ENCODE data around the gene KIR2DL4.
"Not testable (repeated sequence)": the region's sequence is repeated elsewhere in the genome, so short reads cannot be mapped to it uniquely, and the experiment has no call there.

Gene KIR2DL4

DNA sequence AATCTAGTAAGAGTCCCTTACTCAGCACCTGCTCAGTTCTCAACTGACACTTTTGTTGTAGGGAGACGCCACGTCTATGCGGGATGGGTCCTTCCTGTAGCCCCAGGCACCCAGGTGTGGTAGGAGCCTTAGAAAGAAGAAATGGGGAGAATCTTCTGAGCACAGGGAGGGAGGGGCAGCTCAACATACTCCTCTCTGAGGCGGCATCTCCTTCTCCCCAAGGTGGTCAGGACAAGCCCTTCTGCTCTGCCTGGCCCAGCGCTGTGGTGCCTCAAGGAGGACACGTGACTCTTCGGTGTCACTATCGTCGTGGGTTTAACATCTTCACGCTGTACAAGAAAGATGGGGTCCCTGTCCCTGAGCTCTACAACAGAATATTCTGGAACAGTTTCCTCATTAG is 1.2 kb downstream of the KIR2DL4 start:
- DNase-seq (ENCODE audit: low read depth), result no peak

DNA sequence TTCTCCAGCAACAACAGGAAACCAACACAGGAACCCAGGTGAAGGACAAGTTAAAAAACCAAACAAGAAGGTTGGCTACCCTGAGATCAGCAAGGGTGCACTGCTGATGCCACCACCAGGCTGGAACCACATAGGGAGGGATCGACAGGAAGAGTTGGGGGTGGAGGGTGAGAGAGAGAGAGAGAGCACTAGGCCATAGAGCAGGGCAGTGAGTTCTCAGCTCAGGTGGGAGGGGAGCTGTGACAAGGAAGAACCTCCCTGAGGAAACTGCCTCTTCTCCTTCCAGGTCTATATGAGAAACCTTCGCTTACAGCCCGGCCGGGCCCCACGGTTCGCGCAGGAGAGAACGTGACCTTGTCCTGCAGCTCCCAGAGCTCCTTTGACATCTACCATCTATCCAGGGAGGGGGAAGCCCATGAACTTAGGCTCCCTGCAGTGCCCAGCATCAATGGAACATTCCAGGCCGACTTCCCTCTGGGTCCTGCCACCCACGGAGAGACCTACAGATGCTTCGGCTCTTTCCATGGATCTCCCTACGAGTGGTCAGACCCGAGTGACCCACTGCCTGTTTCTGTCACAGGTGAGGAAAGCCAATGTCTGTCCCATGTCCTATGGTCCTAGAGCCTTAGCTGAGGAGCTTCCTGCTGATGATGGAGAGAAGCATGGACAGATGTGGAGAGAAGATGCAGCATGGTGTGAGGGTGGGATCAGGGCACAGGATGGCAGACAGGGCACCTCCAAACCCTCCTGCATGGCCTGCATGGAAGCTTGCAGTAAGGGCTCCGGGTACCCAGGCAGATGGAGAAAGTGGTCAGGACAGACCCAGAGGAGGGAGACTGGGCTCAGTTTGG is 2.5 kb downstream of the KIR2DL4 start:
- no peak for DNase-seq (ENCODE audit: low read depth)

DNA sequence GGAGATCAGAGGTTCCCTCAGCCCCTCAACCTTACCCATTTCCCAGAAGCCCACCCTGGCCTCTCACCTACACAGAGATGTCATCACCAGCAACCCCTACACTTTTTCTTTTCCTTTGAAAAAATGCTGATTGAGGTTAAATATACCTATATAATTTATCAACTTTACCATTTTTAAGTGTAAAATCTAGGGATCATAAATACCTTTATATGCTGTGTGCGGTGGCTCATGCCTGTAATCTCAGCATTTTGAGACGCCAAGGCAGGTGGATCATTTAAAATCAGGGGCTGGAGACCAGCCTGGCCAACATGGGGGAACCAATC is 3.1 kb downstream of the KIR2DL4 start:
- DNase-seq (ENCODE audit: low read depth), result no peak

DNA sequence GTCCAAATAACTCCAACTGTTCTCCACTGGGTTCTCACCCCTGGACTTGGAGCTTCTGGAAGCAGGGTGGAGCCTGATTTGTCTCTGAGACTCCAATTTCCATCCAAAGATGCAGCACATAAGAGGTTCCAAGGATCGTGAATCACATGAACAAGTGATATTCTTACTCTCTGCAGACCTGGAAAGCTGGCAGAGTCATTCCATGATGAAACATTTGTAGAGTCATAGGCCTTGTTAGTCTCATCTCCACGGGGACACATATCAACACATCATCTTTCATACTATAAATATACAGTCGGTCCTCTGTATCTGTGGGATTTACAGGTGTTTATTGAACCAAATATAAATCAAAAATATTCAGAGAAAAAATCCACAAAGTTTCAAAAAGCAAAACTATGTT is 11.2 kb downstream of the KIR2DL4 start:
- not testable (repeated sequence) for DNase-seq (ENCODE audit: low read depth)

DNA sequence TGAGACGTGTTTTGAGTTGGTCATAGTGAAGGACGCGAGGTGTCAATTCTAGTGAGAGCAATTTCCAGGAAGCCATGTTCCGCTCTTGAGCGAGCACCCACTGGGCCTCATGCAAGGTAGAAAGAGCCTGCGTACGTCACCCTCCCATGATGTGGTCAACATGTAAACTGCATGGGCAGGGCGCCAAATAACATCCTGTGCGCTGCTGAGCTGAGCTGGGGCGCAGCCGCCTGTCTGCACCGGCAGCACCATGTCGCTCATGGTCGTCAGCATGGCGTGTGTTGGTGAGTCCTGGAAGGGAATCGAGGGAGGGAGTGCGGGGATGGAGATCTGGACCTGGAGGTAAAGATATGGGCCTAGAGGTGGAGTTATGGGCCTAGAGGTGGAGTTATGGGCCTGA is 12.8 kb downstream of the KIR2DL4 start, which contains the start of gene KIR3DL1:
Gene KIR3DL1, plus strand, starts transcription at position 218 of the 400 bp plus-strand sequence.
- DNase-seq (ENCODE audit: low read depth), result not testable (repeated sequence)

DNA sequence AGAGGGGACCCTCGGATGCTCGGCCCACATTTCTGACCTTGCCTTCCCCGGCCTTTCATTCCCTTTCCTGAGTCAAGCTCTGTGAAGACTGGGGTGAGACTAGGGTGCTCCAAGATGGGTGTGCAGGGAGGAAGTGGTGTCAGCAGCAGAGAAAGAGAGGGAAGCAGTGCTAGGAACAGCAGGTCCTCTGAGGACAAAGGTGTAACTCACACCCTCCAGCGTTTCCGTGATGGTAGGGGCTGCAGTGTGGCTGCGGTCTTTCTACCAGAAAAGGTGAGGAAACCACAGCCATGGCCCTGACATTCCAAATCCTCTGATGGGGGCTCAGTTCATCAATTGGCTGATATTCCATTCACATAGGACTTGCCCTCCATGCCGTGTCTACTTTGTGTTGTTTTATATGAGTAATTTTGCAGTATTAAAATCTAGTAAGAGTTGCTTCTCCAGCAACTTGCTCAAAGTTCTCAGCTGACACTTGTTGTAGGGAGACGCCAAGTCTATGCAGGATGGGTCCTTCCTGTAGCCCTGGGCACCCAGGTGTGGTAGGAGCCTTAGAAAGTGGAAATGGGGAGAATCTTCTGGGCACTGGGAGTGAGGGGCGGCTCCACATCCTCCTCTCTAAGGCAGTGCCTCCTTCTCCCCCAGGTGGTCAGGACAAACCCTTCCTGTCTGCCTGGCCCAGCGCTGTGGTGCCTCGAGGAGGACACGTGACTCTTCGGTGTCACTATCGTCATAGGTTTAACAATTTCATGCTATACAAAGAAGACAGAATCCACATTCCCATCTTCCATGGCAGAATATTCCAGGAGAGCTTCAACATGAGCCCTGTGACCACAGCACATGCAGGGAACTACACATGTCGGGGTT is 14.5 kb downstream of the KIR2DL4 start:
- no peak for DNase-seq (ENCODE audit: low read depth)

DNA sequence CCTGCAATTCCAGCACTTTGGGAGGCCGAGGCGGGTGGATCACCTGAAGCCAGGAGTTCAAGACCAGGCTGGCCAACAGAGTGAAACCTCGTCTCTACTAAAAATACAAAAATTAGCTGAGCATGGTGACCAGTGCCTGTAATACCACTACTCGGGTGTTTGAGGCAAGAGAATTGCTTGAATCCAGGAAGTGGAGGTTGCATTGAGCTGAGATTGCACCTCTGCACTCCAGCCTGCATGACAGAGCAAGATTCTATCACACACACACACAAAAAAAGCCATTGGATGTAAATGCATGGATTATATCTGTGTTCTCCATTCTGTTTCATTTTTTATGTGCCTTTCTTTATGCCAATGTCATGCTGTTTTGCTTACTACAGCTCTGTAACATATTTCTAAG is 21.0 kb downstream of the KIR2DL4 start:
- not testable (repeated sequence) for DNase-seq (ENCODE audit: low read depth)

DNA sequence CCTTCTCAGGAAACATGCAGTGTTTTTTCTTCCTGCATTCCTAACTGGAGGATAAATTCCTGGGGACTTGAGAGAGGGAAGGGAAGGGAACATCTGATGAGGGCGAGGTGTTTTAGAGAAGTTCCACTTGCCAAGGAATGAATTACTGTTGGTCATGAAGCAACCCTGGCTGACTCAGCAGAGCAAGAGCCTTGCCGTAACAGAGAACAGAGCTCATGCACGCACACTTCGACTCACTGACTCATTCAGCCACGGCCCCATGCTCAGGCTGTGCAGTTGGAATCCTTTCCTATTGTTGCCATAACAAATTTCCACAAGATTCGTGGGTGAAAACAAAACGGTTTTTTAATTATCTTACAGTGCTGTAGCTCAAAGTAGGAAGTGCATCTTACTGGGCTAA is 21.9 kb downstream of the KIR2DL4 start:
- DNase-seq (ENCODE audit: low read depth), result not testable (repeated sequence)

DNA sequence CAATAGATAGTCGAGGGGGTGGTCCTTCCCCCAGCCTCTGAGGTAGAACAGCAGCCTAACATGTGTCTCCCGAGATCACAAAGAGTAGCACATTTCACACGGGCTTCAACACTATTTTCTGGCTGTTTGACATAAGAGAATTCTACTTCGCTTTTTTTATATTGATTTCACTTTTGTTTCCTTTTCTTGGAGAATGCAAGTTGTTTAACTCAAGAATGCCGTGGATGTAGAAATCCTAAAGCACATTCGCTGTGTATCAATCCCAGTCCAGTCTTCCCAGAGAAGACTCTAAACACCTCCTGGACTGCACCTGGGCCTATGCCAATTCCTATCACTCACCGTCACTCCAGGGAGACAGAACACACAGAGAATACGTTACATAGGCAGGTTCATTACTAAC is 24.7 kb downstream of the KIR2DL4 start:
- not testable (repeated sequence) for DNase-seq (ENCODE audit: low read depth)

DNA sequence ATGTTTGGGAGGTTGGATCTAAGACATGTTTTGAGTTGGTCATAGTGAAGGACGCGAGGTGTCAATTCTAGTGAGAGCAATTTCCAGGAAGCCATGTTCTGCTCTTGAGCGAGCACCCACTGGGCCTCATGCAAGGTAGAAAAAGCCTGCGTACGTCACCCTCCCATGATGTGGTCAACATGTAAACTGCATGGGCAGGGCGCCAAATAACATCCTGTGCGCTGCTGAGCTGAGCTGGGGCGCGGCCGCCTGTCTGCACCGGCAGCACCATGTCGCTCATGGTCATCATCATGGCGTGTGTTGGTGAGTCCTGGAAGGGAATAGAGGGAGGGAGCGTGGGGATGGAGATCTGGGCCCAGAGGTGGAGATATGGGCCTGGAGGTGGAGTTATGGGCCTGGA is 29.1 kb downstream of the KIR2DL4 start, which contains the start of gene KIR2DS4:
Gene KIR2DS4, plus strand, starts transcription at position 181 of the 400 bp plus-strand sequence.
- DNase-seq (ENCODE audit: low read depth), result not testable (repeated sequence)

DNA sequence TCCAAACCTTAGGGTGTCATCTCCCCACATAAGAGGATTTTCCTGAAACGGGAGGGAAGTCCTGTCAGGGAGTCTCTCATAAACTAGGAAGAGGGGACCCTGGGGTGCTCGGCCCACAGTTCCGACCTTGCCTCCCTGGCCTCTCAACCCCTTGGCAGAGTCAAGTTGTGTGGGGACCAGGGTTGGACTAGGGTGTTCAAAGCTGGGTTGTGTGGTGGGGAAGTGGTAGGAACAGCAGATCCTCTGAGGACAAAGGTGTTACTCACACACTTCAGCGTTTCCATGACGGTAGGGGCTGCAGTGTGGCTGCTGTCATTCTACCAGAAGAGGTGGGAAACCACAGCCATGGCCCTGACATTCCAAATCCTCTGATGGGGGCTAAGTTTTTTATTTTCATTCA is 31.7 kb downstream of the KIR2DL4 start:
- DNase-seq (ENCODE audit: low read depth), result not testable (repeated sequence)

DNA sequence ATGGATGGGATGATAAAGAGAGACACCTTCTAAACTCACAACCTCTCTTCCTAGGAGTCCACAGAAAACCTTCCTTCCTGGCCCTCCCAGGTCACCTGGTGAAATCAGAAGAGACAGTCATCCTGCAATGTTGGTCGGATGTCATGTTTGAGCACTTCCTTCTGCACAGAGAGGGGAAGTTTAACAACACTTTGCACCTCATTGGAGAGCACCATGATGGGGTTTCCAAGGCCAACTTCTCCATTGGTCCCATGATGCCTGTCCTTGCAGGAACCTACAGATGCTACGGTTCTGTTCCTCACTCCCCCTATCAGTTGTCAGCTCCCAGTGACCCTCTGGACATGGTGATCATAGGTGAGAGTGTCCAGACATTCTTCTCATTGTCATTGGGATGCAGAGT is 34.1 kb downstream of the KIR2DL4 start:
- DNase-seq (ENCODE audit: low read depth), result not testable (repeated sequence)

DNA sequence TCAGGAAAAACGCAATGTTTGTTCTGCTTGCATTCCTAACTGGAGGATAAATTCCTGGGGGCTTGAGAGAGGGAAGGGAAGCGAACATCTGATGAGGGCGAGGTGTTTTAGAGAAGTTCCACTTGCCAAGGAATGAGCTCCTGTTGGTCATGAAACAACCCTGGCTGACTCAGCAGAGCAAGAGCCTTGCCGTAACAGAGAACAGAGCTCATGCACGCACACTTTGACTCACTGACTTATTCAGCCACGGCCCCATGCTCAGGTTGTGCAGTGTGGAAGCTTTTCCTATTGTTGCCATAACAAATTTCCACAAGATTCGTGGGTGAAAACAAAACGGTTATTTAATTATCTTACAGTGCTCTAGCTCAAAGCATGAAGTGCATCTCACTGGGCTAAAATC is 39.8 kb downstream of the KIR2DL4 start:
- not testable (repeated sequence) for DNase-seq (ENCODE audit: low read depth)

DNA sequence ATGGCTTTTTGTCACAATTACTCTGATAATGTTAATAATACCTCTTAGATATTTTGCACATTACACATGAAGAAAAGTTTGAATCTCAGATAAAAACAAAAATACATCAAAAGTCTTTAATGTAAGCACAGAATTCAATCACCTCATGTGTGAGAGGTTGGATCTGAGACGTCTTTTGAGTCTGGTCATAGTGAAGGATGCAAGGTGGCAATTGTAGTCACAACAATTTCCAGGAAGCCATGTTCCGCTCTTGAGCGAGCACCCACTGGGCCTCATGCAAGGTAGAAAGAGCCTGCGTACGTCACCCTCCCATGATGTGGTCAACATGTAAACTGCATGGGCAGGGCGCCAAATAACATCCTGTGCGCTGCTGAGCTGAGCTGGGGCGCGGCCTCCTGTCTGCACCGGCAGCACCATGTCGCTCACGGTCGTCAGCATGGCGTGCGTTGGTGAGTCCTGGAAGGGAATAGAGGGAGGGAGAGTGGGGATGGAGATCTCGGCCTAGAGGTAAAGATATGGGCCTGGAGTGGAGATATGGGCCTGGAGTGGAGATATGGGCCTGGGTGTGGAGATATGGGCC is 46.7 kb downstream of the KIR2DL4 start, which contains the start of gene KIR3DL2:
Gene KIR3DL2, plus strand, starts transcription at position 383 of the 580 bp plus-strand sequence. Its CDS starts 33 bp downstream, at position 416.
- DNase-seq (ENCODE audit: low read depth), result not testable (repeated sequence)

DNA sequence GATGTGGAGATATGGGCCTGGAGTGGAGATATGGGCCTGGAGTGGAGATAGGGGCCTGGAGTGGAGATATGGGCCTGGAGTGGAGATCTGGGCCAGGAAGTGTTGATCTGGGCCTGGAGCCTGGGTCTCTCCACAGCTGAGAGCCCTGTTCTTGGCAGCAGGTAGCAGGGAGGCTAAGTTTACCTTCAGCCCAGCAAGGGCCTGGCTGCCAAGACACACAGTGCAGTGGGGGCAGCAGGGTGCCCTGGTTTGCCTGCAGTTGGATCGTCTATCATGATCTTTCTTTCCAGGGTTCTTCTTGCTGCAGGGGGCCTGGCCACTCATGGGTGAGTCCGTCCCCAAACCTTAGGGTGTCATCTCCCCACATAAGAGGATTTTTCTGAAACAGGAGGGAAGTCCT is 47.5 kb downstream of the KIR2DL4 start:
- DNase-seq (ENCODE audit: low read depth), result no peak

DNA sequence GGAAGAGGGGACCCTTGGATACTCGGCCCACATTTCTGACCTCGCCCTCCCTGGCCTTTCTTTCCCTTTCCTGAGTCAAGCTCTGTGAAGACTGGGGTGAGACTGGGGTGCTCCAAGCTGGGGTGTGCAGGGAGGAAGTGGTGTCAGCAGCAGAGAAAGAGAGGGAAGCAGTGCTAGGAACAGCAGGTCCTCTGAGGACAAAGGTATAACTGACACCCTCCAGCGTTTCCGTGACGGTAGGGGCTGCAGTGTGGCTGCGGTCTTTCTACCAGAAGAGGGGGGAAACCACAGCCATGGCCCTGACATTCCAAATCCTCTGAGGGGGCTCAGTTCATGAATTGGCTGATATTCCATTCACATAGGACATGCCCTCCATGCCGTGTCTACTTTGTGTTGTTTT is 47.9 kb downstream of the KIR2DL4 start:
- no peak for DNase-seq (ENCODE audit: low read depth)

DNA sequence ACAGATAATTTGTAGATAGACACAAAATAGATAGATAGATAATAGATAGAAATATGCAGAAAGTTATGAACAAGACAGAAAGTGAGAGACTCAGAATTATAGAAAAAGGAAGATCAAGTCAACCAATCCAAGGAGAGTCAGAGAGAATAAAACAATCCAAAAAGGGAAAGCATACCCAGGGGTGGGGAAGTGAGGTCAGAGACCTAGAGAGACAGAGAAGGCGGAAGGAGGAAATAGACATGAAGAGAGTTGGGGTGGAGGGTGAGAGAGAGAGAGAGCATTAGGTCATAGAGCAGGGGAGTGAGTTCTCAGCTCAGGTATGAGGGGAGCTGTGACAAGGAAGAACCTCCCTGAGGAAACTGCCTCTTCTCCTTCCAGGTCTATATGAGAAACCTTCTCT is 51.8 kb downstream of the KIR2DL4 start:
- DNase-seq (ENCODE audit: low read depth), result not testable (repeated sequence)

DNA sequence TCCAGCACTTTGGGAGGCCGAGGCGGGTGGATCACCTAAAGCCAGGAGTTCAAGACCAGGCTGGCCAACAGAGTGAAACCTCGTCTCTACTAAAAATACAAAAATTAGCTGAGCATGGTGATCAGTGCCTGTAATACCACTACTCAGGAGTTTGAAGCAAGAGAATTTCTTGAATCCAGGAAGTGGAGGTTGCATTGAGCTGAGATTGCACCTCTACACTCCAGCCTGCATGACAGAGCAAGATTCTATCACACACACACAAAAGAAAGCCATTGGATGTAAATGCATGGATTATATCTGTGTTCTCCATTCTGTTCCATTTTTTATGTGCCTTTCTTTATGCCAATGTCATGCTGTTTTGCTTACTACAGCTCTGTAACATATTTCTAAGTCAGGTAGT is 55.1 kb downstream of the KIR2DL4 start:
- not testable (repeated sequence) for DNase-seq (ENCODE audit: low read depth)

DNA sequence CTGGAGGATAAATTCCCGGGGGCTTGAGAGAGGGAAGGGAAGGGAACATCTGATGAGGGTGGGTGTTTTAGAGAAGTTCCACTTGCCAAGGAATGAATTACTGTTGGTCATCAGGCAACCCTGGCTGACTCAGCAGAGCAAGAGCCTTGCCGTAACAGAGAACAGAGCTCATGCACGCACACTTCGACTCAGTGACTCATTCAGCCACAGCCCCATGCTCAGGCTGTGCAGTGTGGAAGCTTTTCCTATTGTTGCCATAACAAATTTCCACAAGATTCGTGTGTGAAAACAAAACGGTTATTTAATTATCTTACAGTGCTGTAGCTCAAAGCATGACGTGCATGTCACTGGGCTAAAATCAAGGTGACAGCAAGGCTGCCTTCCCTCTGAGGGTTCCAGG is 56.0 kb downstream of the KIR2DL4 start:
- DNase-seq (ENCODE audit: low read depth), result not testable (repeated sequence)

DNA sequence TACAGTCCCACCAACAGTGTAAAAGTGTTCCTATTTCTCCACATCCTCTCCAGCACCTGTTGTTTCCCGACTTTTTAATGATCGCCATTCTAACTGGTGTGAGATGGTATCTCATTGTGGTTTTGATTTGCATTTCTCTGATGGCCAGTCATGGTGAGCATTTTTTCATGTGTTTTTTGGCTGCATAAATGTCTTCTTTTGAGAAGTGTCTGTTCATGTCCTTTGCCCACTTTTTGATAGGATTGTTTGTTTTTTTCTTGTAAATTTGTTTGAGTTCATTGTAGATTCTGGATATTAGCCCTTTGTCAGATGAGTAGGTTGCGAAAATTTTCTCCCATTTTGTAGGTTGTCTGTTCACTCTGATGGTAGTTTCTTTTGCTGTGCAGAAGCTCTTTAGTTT is 60.0 kb downstream of the KIR2DL4 start:
- DNase-seq (ENCODE audit: low read depth), result not testable (repeated sequence)

Measured in CMK (cell line).